IMR-90 (cell line): ENCODE data around the gene MICAL3. TPM values are rescaled to one million over a fixed set of nuclear protein-coding genes. Genes with fewer than 3 reads are reported as not detected.

Experiments
- ATAC-seq: fragments of 200-7000 bp; cut with Tn5 transposase; 2 replicates; pipeline ENCODE4 v1.9.1; 2020; ENCODE audit warnings: low read depth, mild to moderate bottlenecking, moderate library complexity
- BruUV-seq: library from RNA; stranded (reverse); fragments of 400-500 nt; replicated peaks from 2 replicates; lab custom pipeline; 2021; lab: Mats Ljungman, UMichigan
- CTCF ChIA-PET: fragments of 300-600 bp; formaldehyde crosslinking; extraction: SDS; loops from one replicate; lab custom pipeline; 2021; ENCODE audit warnings: antibody characterized with exemption; lab: Yijun Ruan, JAX
- POLR2A ChIA-PET: fragments of 300-600 bp; sonication (Branson Sonifier 250); formaldehyde crosslinking; loops from one replicate; lab custom pipeline; 2022; ENCODE audit warnings: antibody characterized with exemption; ENCODE audit not compliant: unreplicated experiment; lab: Charles Lee
- DNase-seq: peaks from one replicate; pipeline ENCODE4 v3.0.0; 2013
- H2AFZ ChIP-seq: replicated peaks from 2 replicates; pipeline ENCODE3; 2013; ENCODE audit warnings: low read length, mild to moderate bottlenecking; ENCODE audit not compliant: poor library complexity
- H2AK5ac ChIP-seq: 2 replicates; pipeline ENCODE4 v1.6.1; 2013; ENCODE audit warnings: low read depth, low read length, inconsistent platforms
- H2AK9ac ChIP-seq: replicated peaks from 2 replicates; pipeline ENCODE3; 2013; ENCODE audit warnings: mild to moderate bottlenecking, low read depth, low read length, moderate library complexity; ENCODE audit not compliant: poor library complexity
- H2BK120ac ChIP-seq: 2 replicates; pipeline ENCODE4 v1.6.1; 2013; ENCODE audit warnings: low read depth, low read length, inconsistent platforms
- H2BK15ac ChIP-seq: 3 replicates; pipeline ENCODE4 v1.6.1; 2013; ENCODE audit warnings: low read depth, low read length, inconsistent platforms
- H2BK20ac ChIP-seq: 2 replicates; pipeline ENCODE4 v1.6.1; 2013; ENCODE audit warnings: low read depth, mild to moderate bottlenecking, inconsistent platforms, low read length, moderate library complexity
- H2BK5ac ChIP-seq: 2 replicates; pipeline ENCODE4 v1.6.1; 2013; ENCODE audit warnings: mild to moderate bottlenecking, low read depth, low read length, inconsistent platforms; ENCODE audit not compliant: poor library complexity, severe bottlenecking
- H3K14ac ChIP-seq: replicated peaks from 2 replicates; pipeline ENCODE4 v1.6.1; 2013; ENCODE audit warnings: low read depth, low read length, inconsistent platforms
- H3K18ac ChIP-seq: 2 replicates; pipeline ENCODE4 v1.6.1; 2013; ENCODE audit warnings: low read depth, low read length, control low read depth
- H3K23ac ChIP-seq: 2 replicates; pipeline ENCODE4 v1.6.1; 2013; ENCODE audit warnings: low read depth, low read length, inconsistent platforms
- H3K27ac ChIP-seq: 2 replicates; pipeline ENCODE4 v1.5.1; 2013; ENCODE audit warnings: mild to moderate bottlenecking, control low read depth, low read length; ENCODE audit not compliant: insufficient read depth
- H3K27me3 ChIP-seq: 2 replicates; pipeline ENCODE4 v1.6.1; 2013; ENCODE audit warnings: low read length; ENCODE audit not compliant: control insufficient read depth, insufficient read depth
- H3K36me3 ChIP-seq: 2 replicates; pipeline ENCODE4 v1.6.1; 2013; ENCODE audit warnings: low read length, mixed read lengths; ENCODE audit not compliant: control insufficient read depth, insufficient read depth
- H3K4ac ChIP-seq: 2 replicates; pipeline ENCODE4 v1.6.1; 2013; ENCODE audit warnings: low read depth, low read length, inconsistent platforms
- H3K4me1 ChIP-seq: 2 replicates; pipeline ENCODE4 v1.6.1; 2013; ENCODE audit warnings: low read length, mixed read lengths; ENCODE audit not compliant: control insufficient read depth, insufficient read depth
- H3K4me2 ChIP-seq: 2 replicates; pipeline ENCODE4 v1.6.1; 2013; ENCODE audit warnings: low read depth, mild to moderate bottlenecking, control low read depth, low read length, moderate library complexity
- H3K4me3 ChIP-seq: 2 replicates; pipeline ENCODE4 v1.5.1; 2013; ENCODE audit warnings: low read depth, mild to moderate bottlenecking, control low read depth, low read length, moderate library complexity; ENCODE audit not compliant: insufficient read depth
- H3K56ac ChIP-seq: 2 replicates; pipeline ENCODE4 v1.6.1; 2013; ENCODE audit warnings: low read length, inconsistent platforms; ENCODE audit not compliant: insufficient read depth; ENCODE audit errors: extremely low read depth
- H3K79me1 ChIP-seq, 2 experiments: 2 replicates each; pipeline ENCODE4 v1.6.1; 2013; ENCODE audit warnings: low read length in 2 of 2, inconsistent platforms in 1 of 2, low read depth in 1 of 2
- H3K9ac ChIP-seq: 2 replicates; pipeline ENCODE4 v1.6.1; 2013; ENCODE audit warnings: low read depth, low read length, control low read depth
- H3K9me1 ChIP-seq: 2 replicates; pipeline ENCODE4 v1.6.1; 2013; ENCODE audit warnings: low read length, inconsistent platforms; ENCODE audit not compliant: insufficient read depth
- H3K9me3 ChIP-seq: 2 replicates; pipeline ENCODE4 v1.6.1; 2013; ENCODE audit warnings: low read length; ENCODE audit not compliant: control insufficient read depth, insufficient read depth
- H4K20me1 ChIP-seq: 2 replicates; pipeline ENCODE4 v1.6.1; 2013; ENCODE audit warnings: low read length, inconsistent platforms; ENCODE audit not compliant: insufficient read depth
- H4K5ac ChIP-seq: 2 replicates; pipeline ENCODE4 v1.6.1; 2013; ENCODE audit warnings: mild to moderate bottlenecking, low read depth, low read length, control low read depth
- H4K8ac ChIP-seq, 2 experiments: 2 replicates each; pipeline ENCODE4 v1.6.1; 2013; ENCODE audit warnings: low read depth in 2 of 2, low read length in 2 of 2, control low read depth in 1 of 2, inconsistent platforms in 1 of 2
- H4K91ac ChIP-seq: 2 replicates; pipeline ENCODE4 v1.6.1; 2013; ENCODE audit warnings: low read depth, low read length, inconsistent platforms; ENCODE audit not compliant: insufficient read depth
- BHLHE40 ChIP-seq: fragments of 150-350 bp; IDR thresholded peaks from 2 replicates; pipeline ENCODE4 v1.6.1; 2016; ENCODE audit warnings: mild to moderate bottlenecking, low read depth, low read length
- MXI1 ChIP-seq: IDR thresholded peaks from 2 replicates; pipeline ENCODE4 v1.6.1; 2012; ENCODE audit warnings: low read depth, mild to moderate bottlenecking, low read length, moderate library complexity, borderline replicate concordance
- WGBS, 2 experiments: methylation state at CpG; one replicate each; pipeline versions ENCODE4 v1.1.5 to v1.1.7; 2013; ENCODE audit warnings: missing lambda C conversion rate in 2 of 2; ENCODE audit not compliant: insufficient read length in 1 of 2; ENCODE audit errors: extremely low coverage in 2 of 2; 5-methylcytosine and 5-hydroxymethylcytosine counted together
- dilution Hi-C: fragments of 300-500 bp; cut with HindIII; formaldehyde crosslinking; loops from one replicate; pipeline ENCODE4 v1.14.3; 2018; ENCODE audit warnings: low sequenced_read_pairs; ENCODE audit not compliant: unreplicated experiment
- in situ Hi-C: fragments of 300-500 bp; cut with MboI; formaldehyde crosslinking; loops from 3 replicates; pipeline ENCODE4 v1.14.3; 2019; ENCODE audit warnings: low sequenced_read_pairs, inconsistent platforms, mixed read lengths
- intact Hi-C: fragments of 100-400 bp; cut with micrococcal nuclease; formaldehyde crosslinking; loops from 2 replicates; pipeline ENCODE4 v1.10.0; 2022
- polyA plus RNA-seq, 3 experiments: library from polyadenylated mRNA; depleted of rRNA; stranded (reverse); fragments of >200 nt; gene quantifications; 2 replicates each; pipeline ENCODE4 v1.2.3, GENCODE V29; 2012; ENCODE audit warnings: low replicate concordance in 1 of 3
- total RNA-seq: library from RNA; depleted of rRNA; stranded (reverse); fragments of >200 nt; gene quantifications from 2 replicates; pipeline ENCODE4 v1.2.3, GENCODE V29; 2012
- TF ChIP-seq, protein P1 (sequence below): fragments of 150-350 bp; IDR thresholded peaks from 2 replicates; pipeline ENCODE4 v1.6.1; 2017; ENCODE audit warnings: mild to moderate bottlenecking, antibody characterized with exemption, low read length, low read depth

MICAL3 gene
- total and polyA plus RNA-seq, 2 of the 4 experiments (the other 2 are of a cell fraction): 17.6 to 26.8 TPM

DNA sequence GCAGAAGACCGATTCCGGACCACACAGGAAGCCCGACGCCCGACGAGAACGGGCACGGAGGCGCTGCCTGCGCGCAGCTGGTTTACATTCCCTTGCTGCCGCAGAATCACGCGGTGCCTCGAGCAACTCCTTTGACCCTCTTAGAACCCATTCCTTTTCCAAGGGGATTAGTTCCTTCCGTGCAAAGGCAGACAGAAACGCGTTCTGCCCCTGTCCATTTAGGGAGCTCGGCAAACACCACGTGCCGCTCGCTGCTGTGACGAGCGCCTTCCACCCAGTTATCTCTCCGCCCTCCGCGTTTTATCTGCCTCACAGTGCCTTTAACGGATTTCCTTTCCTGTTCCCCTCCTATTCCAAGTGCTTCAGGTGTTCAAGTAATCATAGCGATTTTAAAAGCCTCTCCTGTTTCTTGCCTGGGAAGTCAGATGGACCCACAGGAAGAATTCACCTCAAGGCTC, 24.1 kb upstream of the MICAL3 start:
- DNase-seq (peak; percentile 57), ATAC-seq (peak; percentile 74)
- Histone ChIP-seq H3K9me1 (peaks cover 12% of the 10 kb centered on the region), H3K23ac (peak overlapping the region; percentile 72; the same call in 1 of the 2 replicates), H3K36me3 (no peaks in the 10 kb centered on the region), H2BK5ac (peak overlapping the region; percentile 42), H3K56ac (no peak overlapping the region; the same call in 1 of the 2 replicates), H3K9ac (no peak overlapping the region), H4K91ac (peak overlapping the region; percentile 56; the same call in 1 of the 2 replicates), H4K8ac (peak overlapping the region in 1 of 2 experiments; percentile 87; a peak in 3 of 4 replicates), H2AK9ac (no peak overlapping the region), H3K18ac (peak overlapping the region; percentile 44; the same call in 1 of the 2 replicates), H3K4ac (peak overlapping the region; percentile 78), H3K4me3 (peak overlapping the region; percentile 16; the same call in 1 of the 2 replicates), H3K27me3 (no peaks in the 10 kb centered on the region), H4K5ac (peak overlapping the region; percentile 52), H3K27ac (no peak overlapping the region), H2AFZ (peak overlapping the region; percentile 92), H2BK120ac (peak overlapping the region; percentile 84), H3K9me3 (no peaks in the 10 kb centered on the region), H3K4me1 (peaks cover 10% of the 10 kb centered on the region), H3K4me2 (peak overlapping the region; percentile 40; the same call in 1 of the 2 replicates), H4K20me1 (no peaks in the 10 kb centered on the region), H2BK20ac (peak overlapping the region; percentile 66; the same call in 1 of the 2 replicates), H3K14ac (peak overlapping the region; percentile 52), H2AK5ac (peak overlapping the region; percentile 15; the same call in 1 of the 2 replicates), H2BK15ac (0 out of 3 replicates have a peak overlapping the region, but pooled peaks have one; percentile 48), H3K79me1 (no peaks in the 10 kb centered on the region)
- intact Hi-C loops: no loop called here
- in situ Hi-C loops: no loop called here
- WGBS, 2 experiments: 29% methylated on average over 10 of the region's 29 CpGs; no CpG with 5 or more reads in 1 of the 2 experiments
- no TSS peak for BruUV-seq
- dilution Hi-C loops: no loop called here
- ChIA-PET CTCF (no interaction called here), POLR2A (no interaction called here)
- TF ChIP-seq, protein P1, sequence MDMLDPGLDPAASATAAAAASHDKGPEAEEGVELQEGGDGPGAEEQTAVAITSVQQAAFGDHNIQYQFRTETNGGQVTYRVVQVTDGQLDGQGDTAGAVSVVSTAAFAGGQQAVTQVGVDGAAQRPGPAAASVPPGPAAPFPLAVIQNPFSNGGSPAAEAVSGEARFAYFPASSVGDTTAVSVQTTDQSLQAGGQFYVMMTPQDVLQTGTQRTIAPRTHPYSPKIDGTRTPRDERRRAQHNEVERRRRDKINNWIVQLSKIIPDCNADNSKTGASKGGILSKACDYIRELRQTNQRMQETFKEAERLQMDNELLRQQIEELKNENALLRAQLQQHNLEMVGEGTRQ: peak; percentile 86
- TF ChIP-seq MXI1: no peak
- 0 out of 2 replicates have a peak, but pooled peaks have one; percentile 11 for TF ChIP-seq BHLHE40
